ENCODE measurements around the gene GALNT17. TPM values are rescaled to one million over a fixed set of nuclear protein-coding genes. Genes with fewer than 3 reads are reported as not detected.

Gene GALNT17
- total RNA-seq, 1 donor: not detected

- H3K4me3 ChIP-seq (ENCODE audit: low read length): no peak overlapping the region
- no peaks in the 10 kb centered on the region for H3K9me3 ChIP-seq (ENCODE audit: low read depth, low read length)
- no peaks in the 10 kb centered on the region for H3K27me3 ChIP-seq (ENCODE audit: insufficient read depth, low read length)
- H3K4me1 ChIP-seq (ENCODE audit: insufficient read depth, low read length): no peaks in the 10 kb centered on the region
These were observed 213.4 kb downstream of the GALNT17 start for GRCh38 chr7:71345117-71345884.

GRCh38 chr7:71348821-71349681, 217.1 kb downstream of the GALNT17 start:
- H3K4me1 ChIP-seq (ENCODE audit: insufficient read depth, low read length): no peaks in the 10 kb centered on the region
- no peaks in the 10 kb centered on the region for H3K9me3 ChIP-seq (ENCODE audit: low read depth, low read length)
- H3K4me3 ChIP-seq (ENCODE audit: low read length): no peak overlapping the region
- no peaks in the 10 kb centered on the region for H3K27me3 ChIP-seq (ENCODE audit: insufficient read depth, low read length)

- Histone ChIP-seq H3K27me3 (ENCODE audit: insufficient read depth, low read length) (no peaks in the 10 kb centered on the region), H3K9me3 (ENCODE audit: low read depth, low read length) (no peaks in the 10 kb centered on the region), H3K4me3 (ENCODE audit: low read length) (no peak overlapping the region), H3K4me1 (ENCODE audit: insufficient read depth, low read length) (no peaks in the 10 kb centered on the region)
These were observed 217.9 kb downstream of the GALNT17 start for GRCh38 chr7:71349682-71350481.

GRCh38 chr7:71350680-71351079, 218.7 kb downstream of the GALNT17 start:
- H3K9me3 ChIP-seq (ENCODE audit: low read depth, low read length): no peaks in the 10 kb centered on the region
- H3K27me3 ChIP-seq (ENCODE audit: insufficient read depth, low read length): no peaks in the 10 kb centered on the region
- no peaks in the 10 kb centered on the region for H3K4me1 ChIP-seq (ENCODE audit: insufficient read depth, low read length)
- H3K4me3 ChIP-seq (ENCODE audit: low read length): no peak overlapping the region

- Histone ChIP-seq H3K27me3 (ENCODE audit: insufficient read depth, low read length) (no peaks in the 10 kb centered on the region), H3K9me3 (ENCODE audit: low read depth, low read length) (no peaks in the 10 kb centered on the region), H3K4me1 (ENCODE audit: insufficient read depth, low read length) (no peaks in the 10 kb centered on the region), H3K4me3 (ENCODE audit: low read length) (no peak overlapping the region)
These were observed 222.8 kb downstream of the GALNT17 start for GRCh38 chr7:71354716-71355115.

- Histone ChIP-seq H3K4me3 (ENCODE audit: low read length) (no peak overlapping the region), H3K27me3 (ENCODE audit: insufficient read depth, low read length) (no peaks in the 10 kb centered on the region), H3K4me1 (ENCODE audit: insufficient read depth, low read length) (no peaks in the 10 kb centered on the region), H3K9me3 (ENCODE audit: low read depth, low read length) (no peaks in the 10 kb centered on the region)
These were observed 229.6 kb downstream of the GALNT17 start for GRCh38 chr7:71361451-71362032.

GRCh38 chr7:71362240-71362639, 230.3 kb downstream of the GALNT17 start:
- Histone ChIP-seq H3K27me3 (ENCODE audit: insufficient read depth, low read length) (no peaks in the 10 kb centered on the region), H3K4me1 (ENCODE audit: insufficient read depth, low read length) (no peaks in the 10 kb centered on the region), H3K9me3 (ENCODE audit: low read depth, low read length) (no peaks in the 10 kb centered on the region), H3K4me3 (ENCODE audit: low read length) (no peak overlapping the region)

- no peaks in the 10 kb centered on the region for H3K4me1 ChIP-seq (ENCODE audit: insufficient read depth, low read length)
- H3K27me3 ChIP-seq (ENCODE audit: insufficient read depth, low read length): no peaks in the 10 kb centered on the region
- no peaks in the 10 kb centered on the region for H3K9me3 ChIP-seq (ENCODE audit: low read depth, low read length)
- H3K4me3 ChIP-seq (ENCODE audit: low read length): no peak overlapping the region
These were observed 231.3 kb downstream of the GALNT17 start for GRCh38 chr7:71363223-71363622.

GRCh38 chr7:71363627-71364026, 231.7 kb downstream of the GALNT17 start:
- H3K27me3 ChIP-seq (ENCODE audit: insufficient read depth, low read length): no peaks in the 10 kb centered on the region
- H3K4me3 ChIP-seq (ENCODE audit: low read length): no peak overlapping the region
- no peaks in the 10 kb centered on the region for H3K9me3 ChIP-seq (ENCODE audit: low read depth, low read length)
- no peaks in the 10 kb centered on the region for H3K4me1 ChIP-seq (ENCODE audit: insufficient read depth, low read length)

GRCh38 chr7:71364551-71364950, 232.6 kb downstream of the GALNT17 start:
- H3K27me3 ChIP-seq (ENCODE audit: insufficient read depth, low read length): no peaks in the 10 kb centered on the region
- no peaks in the 10 kb centered on the region for H3K4me1 ChIP-seq (ENCODE audit: insufficient read depth, low read length)

GRCh38 chr7:71372991-71373390, 241.0 kb downstream of the GALNT17 start:
- H3K9me3 ChIP-seq (ENCODE audit: low read depth, low read length): no peaks in the 10 kb centered on the region

More at GRCh38 chr7:71364551-71364950, 232.6 kb downstream of the GALNT17 start:
- Histone ChIP-seq H3K9me3 (ENCODE audit: low read depth, low read length) (no peaks in the 10 kb centered on the region), H3K4me3 (ENCODE audit: low read length) (no peak overlapping the region)

GRCh38 chr7:71377062-71377461, 245.1 kb downstream of the GALNT17 start:
- H3K9me3 ChIP-seq (ENCODE audit: low read depth, low read length): no peaks in the 10 kb centered on the region
- H3K4me1 ChIP-seq (ENCODE audit: insufficient read depth, low read length): no peaks in the 10 kb centered on the region
- H3K4me3 ChIP-seq (ENCODE audit: low read length): no peak overlapping the region
- H3K27me3 ChIP-seq (ENCODE audit: insufficient read depth, low read length): no peaks in the 10 kb centered on the region

More at GRCh38 chr7:71372991-71373390, 241.0 kb downstream of the GALNT17 start:
- Histone ChIP-seq H3K27me3 (ENCODE audit: insufficient read depth, low read length) (no peaks in the 10 kb centered on the region), H3K4me3 (ENCODE audit: low read length) (no peak overlapping the region), H3K4me1 (ENCODE audit: insufficient read depth, low read length) (no peaks in the 10 kb centered on the region)

- Histone ChIP-seq H3K9me3 (ENCODE audit: low read depth, low read length) (no peaks in the 10 kb centered on the region), H3K4me1 (ENCODE audit: insufficient read depth, low read length) (no peaks in the 10 kb centered on the region), H3K4me3 (ENCODE audit: low read length) (no peak overlapping the region), H3K27me3 (ENCODE audit: insufficient read depth, low read length) (no peaks in the 10 kb centered on the region)
These were observed 245.5 kb downstream of the GALNT17 start for GRCh38 chr7:71377469-71377868.

GRCh38 chr7:71384094-71384493, 252.2 kb downstream of the GALNT17 start:
- Histone ChIP-seq H3K9me3 (ENCODE audit: low read depth, low read length) (no peaks in the 10 kb centered on the region), H3K27me3 (ENCODE audit: insufficient read depth, low read length) (no peaks in the 10 kb centered on the region), H3K4me1 (ENCODE audit: insufficient read depth, low read length) (no peaks in the 10 kb centered on the region)

More at GRCh38 chr7:71384094-71384493, 252.2 kb downstream of the GALNT17 start:
- H3K4me3 ChIP-seq (ENCODE audit: low read length): no peak overlapping the region

All from mononuclear cell (primary cell).